ENCODE results near the gene FAIM.
"Not testable (repeated sequence)": the region's sequence is repeated elsewhere in the genome, so short reads cannot be mapped to it uniquely, and the experiment has no call there.

Gene FAIM

GRCh38 chr3:138608322-138609135, at the start of gene FAIM:
Gene FAIM, plus strand, starts transcription at chr3:138608771. Its CDS starts 10,956 bp downstream, at chr3:138619727.
- DNase-seq (ENCODE audit: low read depth) = peak; percentile 42

- DNase-seq (ENCODE audit: low read depth) = no peak
These were observed 49.4 kb upstream of the FAIM start for GRCh38 chr3:138559134-138559533.

- DNase-seq (ENCODE audit: low read depth) = no peak
These were observed 48.1 kb upstream of the FAIM start for GRCh38 chr3:138560501-138560900.

DNA sequence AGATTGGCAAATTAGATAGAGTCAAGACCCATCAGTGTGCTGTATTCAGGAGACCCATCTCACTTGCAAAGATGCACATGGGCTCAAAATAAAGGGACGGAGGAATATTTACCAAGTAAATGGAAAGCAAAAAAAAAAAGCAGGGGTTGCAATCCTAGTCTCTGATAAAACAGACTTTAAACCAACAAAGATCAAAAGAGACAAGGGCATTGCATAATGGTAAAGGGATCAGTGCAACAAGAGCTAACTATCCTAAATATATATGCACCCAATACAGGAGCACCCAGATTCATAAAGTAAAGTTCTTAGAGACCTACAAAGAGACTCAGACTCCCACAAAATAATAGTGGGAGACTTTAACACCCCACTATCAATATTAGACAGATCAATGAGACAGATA, 45.7 kb upstream of the FAIM start:
- not testable (repeated sequence) for DNase-seq (ENCODE audit: low read depth)

GRCh38 chr3:138566293-138566692, 42.3 kb upstream of the FAIM start:
- DNase-seq (ENCODE audit: low read depth) = not testable (repeated sequence)

- DNase-seq (ENCODE audit: low read depth) = no peak
These were observed 41.2 kb upstream of the FAIM start for GRCh38 chr3:138567403-138567802.

DNA sequence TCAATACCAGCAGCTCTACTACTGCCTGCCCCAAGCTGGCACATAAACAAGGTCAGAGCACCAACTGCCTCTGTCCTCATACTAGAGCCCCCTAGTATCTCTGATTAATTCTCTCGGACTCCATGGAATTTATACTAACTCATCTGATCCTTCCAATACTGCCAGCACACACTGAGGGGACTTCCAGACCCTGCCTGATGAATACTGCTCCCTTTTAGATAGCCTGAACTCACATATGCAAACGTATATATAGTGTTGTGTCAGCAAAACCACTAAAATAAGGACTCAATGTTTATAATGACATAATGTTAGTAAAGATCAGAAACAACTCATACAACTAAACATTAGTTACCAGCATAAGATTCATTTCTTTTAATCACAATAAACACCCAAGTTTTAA, 39.5 kb upstream of the FAIM start:
- DNase-seq (ENCODE audit: low read depth) = no peak

- not testable (repeated sequence) for DNase-seq (ENCODE audit: low read depth)
These were observed 38.9 kb upstream of the FAIM start for GRCh38 chr3:138569624-138570023.

- DNase-seq (ENCODE audit: low read depth) = no peak
These were observed 35.4 kb upstream of the FAIM start for GRCh38 chr3:138573138-138573537.

GRCh38 chr3:138578141-138578540, 30.4 kb upstream of the FAIM start:
- DNase-seq (ENCODE audit: low read depth) = no peak

DNA sequence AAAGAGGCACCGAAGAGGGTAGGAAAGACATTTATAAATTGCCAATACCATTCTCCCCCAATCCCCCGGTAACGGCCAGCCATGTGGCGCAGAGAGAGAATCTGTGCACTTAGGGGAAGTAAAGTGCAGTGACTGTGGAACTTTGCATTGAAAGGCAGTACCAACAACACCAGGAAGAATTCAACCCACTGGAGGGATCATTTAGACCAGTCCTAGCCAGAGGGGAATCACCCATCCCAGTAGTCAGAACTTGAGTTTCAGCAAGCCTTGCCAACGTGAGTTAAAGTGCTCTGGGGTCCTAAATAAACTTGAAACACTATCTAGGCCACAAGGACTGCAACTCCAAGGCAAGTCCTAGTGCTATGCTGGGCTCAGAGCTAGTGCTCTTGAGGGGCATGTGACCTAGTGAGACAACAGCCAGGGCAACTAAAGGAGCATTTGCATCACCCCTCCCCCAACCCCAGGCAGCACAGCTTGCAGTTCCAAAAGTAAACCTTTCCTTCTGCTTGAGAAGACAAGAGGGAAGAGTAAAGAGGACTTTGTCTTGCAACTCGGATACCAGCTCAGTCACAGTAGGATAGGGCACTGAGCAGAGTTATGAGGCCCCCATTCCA, 29.5 kb upstream of the FAIM start:
- DNase-seq (ENCODE audit: low read depth) = no peak

GRCh38 chr3:138587374-138587773, 21.2 kb upstream of the FAIM start:
- DNase-seq (ENCODE audit: low read depth) = no peak

DNA sequence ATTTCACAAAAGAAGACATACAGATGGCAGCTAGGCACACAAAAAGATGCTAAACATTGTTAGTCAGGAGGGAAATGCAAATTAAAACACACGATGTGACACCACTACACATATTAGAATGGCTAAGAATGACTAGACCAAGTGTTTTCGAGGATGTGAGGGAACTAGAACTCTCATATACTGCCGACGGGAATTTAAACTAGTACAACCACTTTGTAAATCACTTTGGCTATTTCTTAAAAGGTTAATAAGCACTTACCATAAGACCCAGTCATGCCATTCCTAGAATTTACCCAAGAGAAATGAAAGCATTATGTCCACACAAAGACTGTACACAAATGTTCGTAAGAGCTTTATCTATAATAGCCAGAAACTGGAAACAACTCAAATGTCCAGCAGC, 20.1 kb upstream of the FAIM start:
- DNase-seq (ENCODE audit: low read depth) = no peak

DNA sequence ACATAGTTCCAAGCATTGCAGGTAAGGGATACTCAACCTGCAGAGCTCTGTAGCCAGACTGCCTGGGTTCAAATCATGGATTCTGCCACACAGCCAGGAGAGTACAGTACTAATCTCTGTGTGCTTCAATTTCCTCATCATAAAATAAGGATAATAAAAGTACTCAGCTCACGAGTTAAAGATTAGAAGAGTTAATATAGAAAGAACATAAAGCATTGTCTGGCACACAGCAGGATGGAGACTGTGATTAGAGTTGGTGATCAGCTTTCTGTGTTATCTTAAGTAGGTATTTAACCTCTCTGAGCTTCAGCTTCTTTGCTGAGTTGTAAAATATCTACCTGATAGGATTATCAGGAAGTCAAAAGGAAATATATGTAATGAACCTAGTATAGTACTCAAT, 17.2 kb upstream of the FAIM start:
- no peak for DNase-seq (ENCODE audit: low read depth)

- no peak for DNase-seq (ENCODE audit: low read depth)
These were observed 15.0 kb upstream of the FAIM start for GRCh38 chr3:138593488-138594149.

- peak; percentile 67 for DNase-seq (ENCODE audit: low read depth)
These were observed 14.2 kb upstream of the FAIM start, which contains the start of gene CEP70 for GRCh38 chr3:138594150-138594934. Gene CEP70, minus strand, starts transcription at chr3:138594260. Its CDS starts 21,333 bp downstream, at chr3:138572927.

- DNase-seq (ENCODE audit: low read depth) = no peak
These were observed 13.5 kb upstream of the FAIM start for GRCh38 chr3:138594935-138595610.

- DNase-seq (ENCODE audit: low read depth) = not testable (repeated sequence)
These were observed 11.2 kb upstream of the FAIM start for GRCh38 chr3:138597186-138597976.

DNA sequence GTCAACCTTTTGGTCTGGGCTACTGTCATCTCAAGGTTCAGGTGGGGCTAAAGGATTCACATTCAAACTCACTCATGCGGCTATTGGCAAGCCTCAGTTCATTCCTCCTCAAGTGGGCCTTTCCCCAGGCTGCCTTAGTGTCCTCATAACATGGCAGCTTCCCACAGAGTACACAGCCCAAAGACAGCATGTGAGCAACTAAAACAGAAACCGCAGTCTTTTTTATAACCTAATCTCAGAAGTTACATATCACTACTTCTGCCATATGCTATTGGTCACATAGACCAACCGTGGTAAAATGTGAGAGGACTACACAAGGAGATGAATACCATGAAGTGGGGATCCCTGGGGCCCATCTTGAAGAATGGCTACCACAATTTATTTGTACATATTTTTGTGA, 10.0 kb upstream of the FAIM start:
- no peak for DNase-seq (ENCODE audit: low read depth)

- DNase-seq (ENCODE audit: low read depth) = no peak
These were observed 8.3 kb upstream of the FAIM start for GRCh38 chr3:138600100-138600745.
